HEK293 (cell line): ENCODE data around the gene PTH1R.

Source experiments
- CTCF ChIA-PET: fragments of 350-600 bp; formaldehyde crosslinking; extraction: SDS; loops from one replicate; lab custom pipeline; 2021; ENCODE audit warnings: antibody characterized with exemption; lab: Yijun Ruan, JAX
- POLR2A ChIA-PET: fragments of 300-600 bp; formaldehyde crosslinking; extraction: SDS; loops from one replicate; lab custom pipeline; 2020; ENCODE audit warnings: antibody characterized with exemption, inconsistent platforms; lab: Yijun Ruan, JAX
- H3K27ac ChIP-seq: fragments of 200-500 bp; sonication (Bioruptor generic); 2 replicates; pipeline ENCODE4 v1.5.1; 2014; ENCODE audit warnings: low read depth, low read length, control low read depth, inconsistent platforms; ENCODE audit errors: extremely low read depth
- H3K36me3 ChIP-seq, 2 experiments: fragments of 200-500 bp in 1 of 2; sonication (Bioruptor generic) in 1 of 2; 1 replicate in 1 of 2; 2 replicates in 1 of 2; pipeline ENCODE4 v1.5.1; 2014 to 2017; ENCODE audit warnings: inconsistent platforms in 2 of 2, low read length in 2 of 2; ENCODE audit not compliant: control insufficient read depth in 2 of 2, insufficient read depth in 1 of 2
- H3K4me1 ChIP-seq: fragments of 200-500 bp; sonication (Bioruptor generic); 2 replicates; pipeline ENCODE4 v1.5.1; 2014; ENCODE audit warnings: mild to moderate bottlenecking, low read length, inconsistent platforms; ENCODE audit not compliant: control insufficient read depth, insufficient read depth
- H3K4me3 ChIP-seq: 2 replicates; pipeline ENCODE4 v1.5.1; 2011; ENCODE audit warnings: low read depth, mild to moderate bottlenecking, control low read depth, low read length, moderate library complexity
- H3K9me3 ChIP-seq: fragments of 200-500 bp; sonication (Bioruptor generic); 2 replicates; pipeline ENCODE4 v1.5.1; 2014; ENCODE audit warnings: low read depth, low read length, inconsistent platforms; ENCODE audit not compliant: control insufficient read depth, insufficient read depth
- HOXA7 ChIP-seq: sonication (generic); formaldehyde crosslinking; IDR thresholded peaks from 2 replicates; pipeline ENCODE4 v1.8.1; 2022; ENCODE audit warnings: missing genetic modification reagents, borderline replicate concordance
- KLF1 ChIP-seq: fragments of 450-650 bp; formaldehyde crosslinking; IDR thresholded peaks from 2 replicates; pipeline ENCODE4 v1.5.1; 2016; ENCODE audit warnings: missing biosample characterization, missing genetic modification characterization
- MYNN ChIP-seq: fragments of 450-650 bp; formaldehyde crosslinking; IDR thresholded peaks from 2 replicates; pipeline ENCODE4 v1.5.1; 2016; ENCODE audit warnings: missing biosample characterization, missing genetic modification characterization, borderline replicate concordance
- PATZ1 ChIP-seq: fragments of 450-650 bp; formaldehyde crosslinking; IDR thresholded peaks from 2 replicates; pipeline ENCODE4 v1.5.1; 2016; ENCODE audit warnings: missing biosample characterization, missing genetic modification characterization
- TRIM28 ChIP-seq: IDR thresholded peaks from 2 replicates; pipeline ENCODE4 v1.6.1; 2011; ENCODE audit warnings: low read length, control low read depth, borderline replicate concordance
- YY1 ChIP-seq: fragments of 450-650 bp; formaldehyde crosslinking; IDR thresholded peaks from 2 replicates; pipeline ENCODE4 v1.5.1; 2018; ENCODE audit warnings: missing biosample characterization, missing genetic modification characterization
- ZBTB1 ChIP-seq: fragments of 450-650 bp; formaldehyde crosslinking; IDR thresholded peaks from 2 replicates; pipeline ENCODE4 v1.5.1; 2016; ENCODE audit warnings: missing biosample characterization, missing genetic modification characterization
- ZBTB11 ChIP-seq: fragments of 450-650 bp; formaldehyde crosslinking; conservative IDR thresholded peaks from 2 replicates; pipeline ENCODE4 v1.5.1; 2016; ENCODE audit warnings: low read depth, missing biosample characterization, missing genetic modification characterization
- ZBTB21 ChIP-seq: fragments of 450-650 bp; formaldehyde crosslinking; IDR thresholded peaks from 2 replicates; pipeline ENCODE4 v1.5.1; 2017; ENCODE audit warnings: missing biosample characterization, missing genetic modification characterization
- ZBTB48 ChIP-seq: fragments of 450-650 bp; formaldehyde crosslinking; IDR thresholded peaks from 2 replicates; pipeline ENCODE4 v1.5.1; 2016; ENCODE audit warnings: missing biosample characterization, missing genetic modification characterization
- ZFHX2 ChIP-seq: fragments of 450-650 bp; formaldehyde crosslinking; conservative IDR thresholded peaks from 2 replicates; pipeline ENCODE4 v1.5.1; 2016; ENCODE audit warnings: missing biosample characterization, missing genetic modification characterization
- ZIC2 ChIP-seq: fragments of 450-650 bp; formaldehyde crosslinking; IDR thresholded peaks from 2 replicates; pipeline ENCODE4 v1.5.1; 2016; ENCODE audit warnings: missing biosample characterization, missing genetic modification characterization
- ZNF148 ChIP-seq: fragments of 450-650 bp; formaldehyde crosslinking; IDR thresholded peaks from 2 replicates; pipeline ENCODE4 v1.5.0; 2017; ENCODE audit warnings: missing biosample characterization, missing genetic modification characterization, borderline replicate concordance
- ZNF174 ChIP-seq: fragments of 450-650 bp; formaldehyde crosslinking; IDR thresholded peaks from 2 replicates; pipeline ENCODE4 v1.5.0; 2017; ENCODE audit warnings: missing biosample characterization, mild to moderate bottlenecking, missing genetic modification characterization
- ZNF221 ChIP-seq: fragments of 450-650 bp; formaldehyde crosslinking; IDR thresholded peaks from 2 replicates; pipeline ENCODE4 v1.5.1; 2017; ENCODE audit warnings: missing biosample characterization, missing genetic modification characterization, borderline replicate concordance
- ZNF350 ChIP-seq: fragments of 450-650 bp; formaldehyde crosslinking; IDR thresholded peaks from 2 replicates; pipeline ENCODE4 v1.5.0; 2017; ENCODE audit warnings: missing biosample characterization, mild to moderate bottlenecking, missing genetic modification characterization
- ZNF354C ChIP-seq: fragments of 450-650 bp; formaldehyde crosslinking; IDR thresholded peaks from 2 replicates; pipeline ENCODE4 v1.5.1; 2016; ENCODE audit warnings: missing biosample characterization, missing genetic modification characterization, low read depth, borderline replicate concordance
- ZNF433 ChIP-seq: fragments of 450-650 bp; formaldehyde crosslinking; IDR thresholded peaks from 2 replicates; pipeline ENCODE4 v1.5.1; 2016; ENCODE audit warnings: missing biosample characterization, missing genetic modification characterization, low read depth
- ZNF48 ChIP-seq: fragments of 450-650 bp; formaldehyde crosslinking; IDR thresholded peaks from 2 replicates; pipeline ENCODE4 v1.5.1; 2016; ENCODE audit warnings: missing biosample characterization, missing genetic modification characterization
- ZNF510 ChIP-seq: fragments of 450-650 bp; formaldehyde crosslinking; IDR thresholded peaks from 2 replicates; pipeline ENCODE4 v1.5.1; 2018; ENCODE audit warnings: mild to moderate bottlenecking, missing genetic modification characterization, missing biosample characterization; ENCODE audit not compliant: insufficient replicate concordance
- ZNF660 ChIP-seq: fragments of 450-650 bp; IDR thresholded peaks from 2 replicates; pipeline ENCODE4 v1.5.1; 2018; ENCODE audit warnings: missing biosample characterization, mild to moderate bottlenecking, missing genetic modification characterization
- ZNF664 ChIP-seq: fragments of 450-650 bp; formaldehyde crosslinking; IDR thresholded peaks from 2 replicates; pipeline ENCODE4 v1.5.1; 2016; ENCODE audit warnings: missing biosample characterization, missing genetic modification characterization

Gene PTH1R

DNA sequence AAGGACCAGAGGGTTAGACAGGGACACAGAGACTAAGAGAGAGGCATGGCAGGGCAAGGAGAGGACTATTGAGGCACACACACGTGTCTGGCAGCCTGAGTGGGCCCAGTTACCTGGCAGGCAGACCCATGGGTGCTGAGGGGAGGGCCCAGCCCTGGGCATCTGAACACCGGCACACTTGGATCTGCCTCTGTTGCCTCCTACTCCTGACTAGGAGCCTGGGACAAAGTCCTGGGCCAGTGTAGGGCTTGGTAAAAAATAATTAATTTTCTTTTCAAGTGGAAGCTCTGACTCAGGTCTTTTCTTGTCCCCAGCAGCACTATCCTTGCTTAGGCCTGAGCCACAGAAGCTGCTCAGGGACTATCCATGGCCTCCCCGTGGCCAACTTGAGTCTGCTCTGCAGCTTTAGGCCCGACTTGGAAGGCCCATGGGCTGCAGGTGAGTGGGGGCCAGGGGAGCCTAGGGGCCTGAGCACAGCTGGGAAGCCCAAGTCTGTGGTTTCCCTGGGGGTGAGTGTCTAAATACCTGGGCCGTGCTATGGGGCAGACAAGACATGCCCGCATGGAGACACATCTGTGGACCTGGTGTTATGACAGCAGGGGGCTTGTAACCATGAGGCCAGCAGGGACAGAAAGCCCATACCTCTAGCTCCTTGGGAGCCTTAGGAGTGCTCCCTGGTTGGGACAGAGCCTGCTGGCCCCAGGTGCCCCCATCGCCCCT, at the start of gene PTH1R:
PTH1R (plus strand) TSS at position 316 of the 720 bp plus-strand sequence. CDS start 5,839 bp downstream, outside the sequence.
- TF ChIP-seq ZNF354C (tag by site-specific recombination) (no peak), ZFHX2 (no peak), ZBTB48 (tag by site-specific recombination) (no peak), ZNF510 (tag by site-specific recombination) (no peak), ZBTB11 (tag by site-specific recombination) (no peak)
- Histone ChIP-seq H3K4me1 (no peaks in the 10 kb centered on the region), H3K27ac (no peak within 1 kb of the TSS), H3K9me3 (no peaks in the 10 kb centered on the region), H3K4me3 (no peak within 1 kb of the TSS), H3K36me3 (no peaks in the 10 kb centered on the region)
- CTCF ChIA-PET: interaction anchor here (0.7 to 4.3 kb wide), 2 partner anchors 11 to 88 kb away, joined by 3 to 23 read pairs; no protein-coding TSS in a partner anchor
- POLR2A ChIA-PET: interaction anchor here (0.8 to 1.0 kb wide), 2 partner anchors 8 to 37 kb away, joined by 3 read pairs; no protein-coding TSS in a partner anchor

DNA sequence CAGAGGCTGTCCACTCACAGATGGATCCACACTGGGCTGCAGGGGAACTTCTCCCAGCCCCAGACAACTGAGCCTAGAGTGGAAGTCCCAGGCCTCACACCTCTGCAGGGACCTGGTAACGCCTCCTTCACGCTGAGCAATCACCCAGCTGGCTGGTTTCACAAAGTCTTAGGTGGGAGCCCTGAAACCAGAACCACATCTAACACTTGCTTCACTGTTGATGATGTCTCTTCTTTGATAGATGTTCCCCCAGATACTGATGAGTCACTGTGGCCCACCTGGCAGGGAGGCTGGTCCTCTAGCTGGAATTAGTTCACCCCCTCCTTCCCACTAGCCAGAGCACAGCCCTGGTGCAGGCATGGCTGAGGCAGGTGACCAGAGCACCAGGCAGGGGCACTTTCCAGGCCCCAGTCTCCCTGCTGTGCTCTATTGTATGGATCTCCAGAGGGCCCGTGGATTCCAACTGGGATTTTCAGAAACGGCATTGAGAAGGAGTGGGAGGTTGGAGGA, 47.8 kb upstream of the PTH1R start:
- no peaks in the 10 kb centered on the region for H3K9me3 ChIP-seq
- ChIA-PET CTCF (no interaction called here), POLR2A (no interaction called here)
- no peaks in the 10 kb centered on the region for H3K4me1 ChIP-seq
- H3K36me3 ChIP-seq: no peaks in the 10 kb centered on the region
- no peak overlapping the region for H3K4me3 ChIP-seq
- no peak overlapping the region for H3K27ac ChIP-seq
- TF ChIP-seq ZIC2 (tag by site-specific recombination) (peak; percentile 48; the same call in 1 of the 2 replicates), ZNF660 (tag by site-specific recombination) (no peak)

- H3K36me3 ChIP-seq: no peaks in the 10 kb centered on the region
- ChIA-PET CTCF (no interaction called here), POLR2A (no interaction called here)
- no peaks in the 10 kb centered on the region for H3K4me1 ChIP-seq
- no peaks in the 10 kb centered on the region for H3K9me3 ChIP-seq
- no peak overlapping the region for H3K4me3 ChIP-seq
- H3K27ac ChIP-seq: no peak overlapping the region
- TF ChIP-seq ZBTB21 (tag by site-specific recombination) (no peak), HOXA7 (CRISPR knock-in tag) (no peak), ZNF148 (tag by site-specific recombination) (no peak), MYNN (tag by site-specific recombination) (no peak), ZBTB1 (tag by site-specific recombination) (no peak), ZNF48 (no peak), YY1 (no peak), TRIM28 (no peak), ZNF664 (tag by site-specific recombination) (no peak), ZNF350 (tag by site-specific recombination) (no peak), ZNF221 (tag by site-specific recombination) (no peak), KLF1 (tag by site-specific recombination) (no peak), ZNF174 (tag by site-specific recombination) (no peak), PATZ1 (tag by site-specific recombination) (no peak), ZNF433 (tag by site-specific recombination) (no peak)
Observed at GRCh38 chr3:46830801-46831200, 46.7 kb upstream of the PTH1R start.
